ENCODE measurements around the gene ESPNL.
"Not testable (repeated sequence)": the region's sequence is repeated elsewhere in the genome, so short reads cannot be mapped to it uniquely, and the experiment has no call there.

The ESPNL gene

DNA sequence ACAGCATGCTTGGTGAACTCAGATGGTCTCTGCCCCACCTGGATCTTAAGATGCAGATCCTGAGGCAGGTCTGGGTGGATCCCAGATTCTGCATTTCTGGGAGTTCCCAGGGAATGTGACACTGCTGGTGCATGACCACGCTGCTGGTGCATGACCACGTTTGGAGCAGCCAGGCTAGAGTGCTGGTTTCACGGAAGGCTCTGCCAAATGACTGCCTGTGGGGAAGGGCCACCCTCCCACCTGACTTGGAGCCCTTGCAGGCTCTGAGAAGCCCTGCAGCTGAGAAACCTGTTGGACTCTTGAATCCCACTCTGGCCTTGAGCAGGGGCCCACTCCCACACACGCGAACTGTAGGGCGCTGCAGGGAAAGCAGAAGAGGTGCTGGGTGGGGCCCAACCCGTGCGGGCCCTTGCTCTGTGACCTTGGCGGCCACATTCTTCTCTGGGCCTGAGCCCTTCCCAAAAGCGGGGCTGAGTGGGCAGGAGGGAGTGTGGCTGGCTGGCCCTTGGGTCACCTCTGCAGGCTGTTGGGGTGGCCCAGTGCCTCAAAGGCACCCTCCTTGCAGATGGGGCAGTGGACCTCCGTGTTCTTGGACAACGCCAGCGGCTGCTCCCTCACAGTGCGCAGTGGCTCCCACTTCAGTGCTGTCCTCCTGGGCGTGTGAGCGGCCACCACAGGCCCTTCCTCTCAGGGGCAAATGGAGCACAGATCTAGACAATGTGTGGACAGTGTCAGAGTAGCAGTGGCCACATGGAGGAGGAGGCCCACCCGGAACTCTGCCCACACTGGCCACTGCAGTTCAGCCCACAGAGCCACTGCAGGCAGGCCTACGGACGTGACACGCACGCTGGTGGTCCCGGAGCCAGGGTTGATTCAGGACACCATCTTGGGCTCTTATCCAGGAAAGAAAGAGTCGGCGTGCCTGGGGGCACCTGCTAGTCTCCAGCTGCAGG lies 66.5 kb downstream of the ESPNL start:
- H3K4me3 ChIP-seq (ENCODE audit: low read depth, low read length), result no peak overlapping the region
- no peaks in the 10 kb centered on the region for H3K4me1 ChIP-seq (ENCODE audit: control insufficient read depth, insufficient read depth, low read length)
- H3K9me3 ChIP-seq (ENCODE audit: control insufficient read depth, insufficient read depth, low read length), result no peaks in the 10 kb centered on the region
- no peak overlapping the region for H3K9ac ChIP-seq (ENCODE audit: low read depth, low read length)
- H3K27me3 ChIP-seq (ENCODE audit: control insufficient read depth, insufficient read depth, low read length), result peaks cover 37% of the 10 kb centered on the region
- no peak overlapping the region for H3K27ac ChIP-seq (ENCODE audit: low read depth, low read length)
- H3K36me3 ChIP-seq (ENCODE audit: control insufficient read depth, insufficient read depth, low read length), result peaks cover 26% of the 10 kb centered on the region

DNA sequence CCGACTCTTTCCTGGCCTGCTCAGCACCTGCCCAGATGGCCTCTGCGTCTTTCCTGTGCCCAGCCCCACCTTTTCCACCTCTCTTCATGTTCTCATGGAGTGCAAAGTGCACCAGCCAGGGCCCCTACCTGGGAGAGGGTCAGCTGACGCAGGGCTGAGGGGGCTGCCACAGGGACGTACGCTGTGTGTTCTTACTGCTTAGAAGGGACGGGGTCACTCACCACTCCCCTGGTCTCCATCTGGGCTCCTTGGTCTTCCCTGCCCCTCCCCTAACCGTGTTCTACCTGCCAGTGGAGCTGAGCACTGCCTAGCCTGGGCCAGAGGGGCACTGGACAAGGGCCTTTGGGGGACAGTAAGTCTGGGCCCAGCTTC lies 67.2 kb downstream of the ESPNL start:
- Histone ChIP-seq H3K27ac (ENCODE audit: low read depth, low read length) (no peak overlapping the region), H3K27me3 (ENCODE audit: control insufficient read depth, insufficient read depth, low read length) (peaks cover 30% of the 10 kb centered on the region), H3K4me3 (ENCODE audit: low read depth, low read length) (no peak overlapping the region), H3K36me3 (ENCODE audit: control insufficient read depth, insufficient read depth, low read length) (peaks cover 30% of the 10 kb centered on the region), H3K4me1 (ENCODE audit: control insufficient read depth, insufficient read depth, low read length) (no peaks in the 10 kb centered on the region), H3K9me3 (ENCODE audit: control insufficient read depth, insufficient read depth, low read length) (no peaks in the 10 kb centered on the region), H3K9ac (ENCODE audit: low read depth, low read length) (no peak overlapping the region)

DNA sequence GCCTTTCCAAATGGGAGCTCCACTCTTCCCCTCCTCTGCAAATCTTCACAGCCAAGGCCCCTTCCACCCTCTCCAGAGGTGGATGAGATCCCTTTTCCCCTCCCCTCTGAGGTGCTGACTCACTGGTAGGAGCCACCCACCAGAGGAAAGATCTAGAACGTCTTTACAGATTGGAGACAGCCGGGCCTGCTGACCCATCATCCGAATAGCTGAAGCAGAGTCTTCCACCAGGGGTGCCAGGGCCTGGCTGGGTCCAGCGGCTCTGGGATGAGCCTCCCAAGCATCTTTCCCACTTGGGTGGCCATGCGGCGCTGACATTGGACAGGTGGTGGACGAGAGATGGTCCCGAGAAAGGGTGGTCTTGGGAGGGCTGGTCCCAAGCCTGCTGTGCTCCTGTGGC lies 67.6 kb downstream of the ESPNL start:
- Histone ChIP-seq H3K36me3 (ENCODE audit: control insufficient read depth, insufficient read depth, low read length) (peaks cover 35% of the 10 kb centered on the region), H3K27ac (ENCODE audit: low read depth, low read length) (no peak overlapping the region)

DNA sequence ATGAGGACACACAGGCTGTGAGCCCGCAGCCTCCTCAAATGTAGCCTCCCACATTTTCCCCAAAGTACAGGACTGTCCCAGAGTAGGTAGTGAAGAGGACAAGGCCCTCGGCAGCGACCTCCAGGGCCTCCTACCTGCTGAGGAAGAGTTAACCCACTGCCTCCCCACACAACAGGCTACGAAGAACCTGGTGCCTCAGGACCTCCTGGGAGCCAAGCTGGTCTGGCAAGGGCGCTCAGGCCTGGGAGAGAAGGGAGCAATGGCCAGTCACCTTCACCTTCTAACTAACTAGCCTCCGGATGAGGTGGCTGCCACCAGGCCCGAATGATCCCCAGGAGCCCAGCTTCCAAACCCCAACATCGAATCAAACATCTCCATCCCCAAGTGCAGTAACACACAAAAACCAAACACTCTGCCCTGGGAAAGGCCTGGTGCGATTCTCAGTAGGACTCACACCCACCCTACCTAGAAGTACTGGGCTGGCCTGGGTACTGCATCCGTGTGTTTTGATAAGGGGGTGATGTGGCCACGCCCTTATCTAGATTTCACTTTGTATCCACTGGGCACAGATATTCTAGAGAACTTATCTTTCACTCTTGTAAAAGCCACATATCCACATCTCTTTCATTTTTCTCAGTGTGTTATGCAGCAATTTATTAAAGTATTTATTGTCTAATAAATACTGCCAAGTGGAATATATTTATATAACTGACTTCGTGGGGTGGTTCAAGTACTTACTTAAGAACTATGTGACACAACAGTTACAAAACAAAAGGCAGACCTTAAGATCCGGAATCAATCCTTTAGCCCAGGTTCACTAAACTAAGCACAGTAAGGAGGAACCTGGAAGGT lies 68.3 kb downstream of the ESPNL start:
- Histone ChIP-seq H3K9me3 (ENCODE audit: control insufficient read depth, insufficient read depth, low read length) (no peaks in the 10 kb centered on the region), H3K4me1 (ENCODE audit: control insufficient read depth, insufficient read depth, low read length) (no peaks in the 10 kb centered on the region), H3K4me3 (ENCODE audit: low read depth, low read length) (no peak overlapping the region), H3K36me3 (ENCODE audit: control insufficient read depth, insufficient read depth, low read length) (peaks cover 41% of the 10 kb centered on the region), H3K27me3 (ENCODE audit: control insufficient read depth, insufficient read depth, low read length) (peaks cover 19% of the 10 kb centered on the region), H3K27ac (ENCODE audit: low read depth, low read length) (no peak overlapping the region), H3K9ac (ENCODE audit: low read depth, low read length) (no peak overlapping the region)

More for the DNA sequence above, 67.6 kb downstream of the ESPNL start:
- Histone ChIP-seq H3K4me1 (ENCODE audit: control insufficient read depth, insufficient read depth, low read length) (no peaks in the 10 kb centered on the region), H3K4me3 (ENCODE audit: low read depth, low read length) (no peak overlapping the region), H3K9me3 (ENCODE audit: control insufficient read depth, insufficient read depth, low read length) (no peaks in the 10 kb centered on the region), H3K27me3 (ENCODE audit: control insufficient read depth, insufficient read depth, low read length) (peaks cover 26% of the 10 kb centered on the region), H3K9ac (ENCODE audit: low read depth, low read length) (no peak overlapping the region)

DNA sequence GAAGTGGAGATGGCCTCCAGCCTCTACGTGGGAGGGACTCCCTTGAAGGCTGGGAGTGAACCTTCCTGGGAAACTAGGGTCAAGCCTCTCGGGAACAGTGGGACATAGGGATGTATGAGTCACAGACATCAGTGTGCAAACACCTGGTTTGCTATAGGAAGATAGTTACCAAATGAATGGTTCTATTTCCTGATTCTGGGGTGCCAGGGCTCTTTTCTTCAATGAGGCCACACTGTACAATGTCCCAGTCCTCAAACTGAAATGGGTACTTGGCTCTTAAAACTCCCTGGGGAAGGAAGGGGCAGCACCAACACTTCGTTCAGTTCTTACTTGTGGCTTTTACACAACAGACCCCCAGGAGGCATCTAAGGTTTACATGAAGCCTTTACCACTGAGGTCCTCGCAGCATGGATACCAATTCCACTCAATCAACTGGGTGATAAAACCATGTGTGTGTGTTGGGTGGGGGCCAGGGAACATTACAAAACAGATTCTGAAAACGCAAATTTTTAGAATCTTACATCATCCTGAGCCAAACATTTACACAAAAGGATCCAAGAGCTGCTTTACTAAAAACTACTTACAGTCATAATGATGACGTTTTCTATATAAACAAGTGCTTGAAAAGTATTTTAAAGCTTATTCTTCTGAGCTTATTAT lies 69.0 kb downstream of the ESPNL start:
- no peak overlapping the region for H3K27ac ChIP-seq (ENCODE audit: low read depth, low read length)
- no peak overlapping the region for H3K9ac ChIP-seq (ENCODE audit: low read depth, low read length)
- H3K9me3 ChIP-seq (ENCODE audit: control insufficient read depth, insufficient read depth, low read length), result no peaks in the 10 kb centered on the region
- peaks cover 12% of the 10 kb centered on the region for H3K27me3 ChIP-seq (ENCODE audit: control insufficient read depth, insufficient read depth, low read length)
- H3K36me3 ChIP-seq (ENCODE audit: control insufficient read depth, insufficient read depth, low read length), result peaks cover 47% of the 10 kb centered on the region
- no peaks in the 10 kb centered on the region for H3K4me1 ChIP-seq (ENCODE audit: control insufficient read depth, insufficient read depth, low read length)
- no peak overlapping the region for H3K4me3 ChIP-seq (ENCODE audit: low read depth, low read length)

DNA sequence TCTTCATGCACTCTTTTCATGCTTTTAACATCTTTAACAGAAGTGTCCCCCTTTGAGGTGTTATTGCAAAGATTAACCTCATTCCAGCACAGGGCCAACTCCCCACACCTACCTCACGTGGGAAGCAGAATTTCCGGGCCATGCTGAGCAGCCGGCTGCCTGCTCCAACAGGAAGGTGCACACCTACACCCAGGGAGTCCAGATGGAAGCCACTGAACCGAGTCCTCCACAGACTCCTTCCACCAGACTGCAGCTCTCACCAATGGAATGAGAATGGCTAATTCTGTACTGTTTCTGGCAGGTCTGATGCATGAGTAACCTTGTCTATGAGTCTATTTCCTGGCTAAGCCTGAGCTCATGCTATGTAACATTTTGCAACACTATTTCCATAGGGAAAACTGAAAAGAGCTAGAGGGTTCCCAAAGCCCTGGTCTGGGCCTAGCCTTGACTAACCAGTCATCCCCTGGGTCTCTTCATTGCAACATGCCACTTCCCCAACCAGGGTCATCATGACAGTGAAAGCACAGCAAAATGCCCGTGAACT lies 69.6 kb downstream of the ESPNL start:
- peaks cover 53% of the 10 kb centered on the region for H3K36me3 ChIP-seq (ENCODE audit: control insufficient read depth, insufficient read depth, low read length)
- peaks cover 8% of the 10 kb centered on the region for H3K27me3 ChIP-seq (ENCODE audit: control insufficient read depth, insufficient read depth, low read length)
- no peak overlapping the region for H3K9ac ChIP-seq (ENCODE audit: low read depth, low read length)
- H3K4me3 ChIP-seq (ENCODE audit: low read depth, low read length), result no peak overlapping the region
- no peak overlapping the region for H3K27ac ChIP-seq (ENCODE audit: low read depth, low read length)
- no peaks in the 10 kb centered on the region for H3K4me1 ChIP-seq (ENCODE audit: control insufficient read depth, insufficient read depth, low read length)
- no peaks in the 10 kb centered on the region for H3K9me3 ChIP-seq (ENCODE audit: control insufficient read depth, insufficient read depth, low read length)

DNA sequence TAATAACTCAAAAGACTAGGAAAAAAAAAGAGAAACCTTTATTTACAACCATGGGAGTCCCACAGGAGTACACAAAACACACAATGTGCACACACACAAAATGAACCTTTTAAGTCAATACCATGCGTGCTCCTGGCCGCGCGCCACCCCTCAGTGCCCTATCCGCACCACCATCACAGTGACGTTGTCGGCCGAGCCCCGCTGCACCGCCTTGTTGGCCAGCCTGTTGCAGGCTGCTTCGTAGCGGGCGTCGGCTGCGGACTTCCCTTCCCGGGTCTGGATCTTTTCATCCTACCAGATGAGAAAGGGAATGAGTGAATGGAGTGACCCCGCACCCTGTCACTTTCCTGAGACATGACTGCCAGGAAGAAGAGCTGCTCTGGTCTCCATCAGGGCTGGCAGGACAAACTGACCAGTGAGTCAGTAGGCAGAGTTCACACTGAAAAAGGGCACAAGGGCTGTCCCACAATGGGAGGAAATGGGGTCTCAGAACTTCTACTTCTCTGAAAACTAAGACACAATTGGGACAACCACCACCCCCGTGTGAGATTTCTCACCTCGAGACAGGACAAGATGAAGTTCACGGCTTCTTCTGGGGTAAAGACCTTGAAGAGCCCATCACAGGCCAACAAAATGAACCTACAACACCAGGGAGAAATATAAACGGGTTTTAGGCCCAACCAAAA lies 70.4 kb downstream of the ESPNL start:
- Histone ChIP-seq H3K27me3 (ENCODE audit: control insufficient read depth, insufficient read depth, low read length) (peaks cover under 1% of the 10 kb centered on the region; the same call in 1 of the 2 replicates), H3K4me1 (ENCODE audit: control insufficient read depth, insufficient read depth, low read length) (no peaks in the 10 kb centered on the region), H3K27ac (ENCODE audit: low read depth, low read length) (no peak overlapping the region), H3K4me3 (ENCODE audit: low read depth, low read length) (no peak overlapping the region), H3K9ac (ENCODE audit: low read depth, low read length) (no peak overlapping the region), H3K9me3 (ENCODE audit: control insufficient read depth, insufficient read depth, low read length) (no peaks in the 10 kb centered on the region), H3K36me3 (ENCODE audit: control insufficient read depth, insufficient read depth, low read length) (peaks cover 59% of the 10 kb centered on the region)

DNA sequence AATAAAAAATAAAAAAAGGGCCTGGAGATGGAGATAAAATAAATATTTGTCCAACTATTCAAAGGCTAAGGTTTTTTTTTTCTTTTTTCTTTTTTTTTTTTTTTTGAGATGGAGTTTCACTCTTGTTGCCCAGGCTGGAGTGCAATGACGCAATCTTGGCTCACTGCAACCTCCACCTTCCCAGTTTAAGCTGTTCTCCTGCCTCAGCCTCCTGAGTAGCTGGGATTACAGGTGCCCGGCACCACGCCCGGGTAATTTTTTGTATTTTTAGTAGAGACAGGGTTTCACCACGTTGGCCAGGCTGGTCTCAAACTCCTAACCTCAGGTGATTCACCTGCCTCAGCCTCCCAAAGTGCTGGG lies 70.9 kb downstream of the ESPNL start:
- not testable (repeated sequence) for H3K27me3 ChIP-seq (ENCODE audit: control insufficient read depth, insufficient read depth, low read length); H3K9ac ChIP-seq (ENCODE audit: low read depth, low read length); H3K9me3 ChIP-seq (ENCODE audit: control insufficient read depth, insufficient read depth, low read length); H3K27ac ChIP-seq (ENCODE audit: low read depth, low read length); H3K4me1 ChIP-seq (ENCODE audit: control insufficient read depth, insufficient read depth, low read length); H3K4me3 ChIP-seq (ENCODE audit: low read depth, low read length)
- H3K36me3 ChIP-seq (ENCODE audit: control insufficient read depth, insufficient read depth, low read length), result peaks cover 63% of the 10 kb centered on the region

DNA sequence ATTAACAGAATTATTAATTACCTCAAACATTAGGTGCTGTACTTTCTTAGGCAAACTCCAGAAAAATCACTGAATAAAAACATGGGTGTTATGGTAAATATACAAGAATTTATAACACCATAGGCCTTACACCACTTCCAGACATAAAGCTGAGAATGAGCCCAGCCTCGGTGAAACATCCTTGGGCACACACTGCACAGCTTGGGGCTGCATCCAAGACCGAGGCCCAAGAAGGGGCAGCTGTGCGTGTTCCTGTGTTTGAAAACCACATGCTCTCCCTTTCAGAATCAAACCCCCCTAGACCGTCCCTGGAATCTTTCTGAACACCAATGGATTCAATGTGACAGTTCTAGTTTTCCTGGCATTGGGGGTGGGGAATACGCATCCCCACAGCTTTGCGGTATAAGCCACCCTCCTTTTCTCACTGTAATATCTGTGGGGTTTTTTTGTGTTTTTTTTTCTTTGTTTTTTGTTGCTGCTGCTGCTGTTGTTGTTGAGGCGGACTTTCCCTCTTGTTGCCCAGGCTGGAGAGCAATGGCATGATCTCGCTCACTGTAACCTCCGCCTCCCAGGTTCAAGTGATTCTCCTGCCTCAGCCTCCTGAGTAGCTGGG lies 71.5 kb downstream of the ESPNL start:
- Histone ChIP-seq H3K9me3 (ENCODE audit: control insufficient read depth, insufficient read depth, low read length) (no peaks in the 10 kb centered on the region), H3K9ac (ENCODE audit: low read depth, low read length) (no peak overlapping the region), H3K4me1 (ENCODE audit: control insufficient read depth, insufficient read depth, low read length) (no peaks in the 10 kb centered on the region), H3K4me3 (ENCODE audit: low read depth, low read length) (no peak overlapping the region), H3K27me3 (ENCODE audit: control insufficient read depth, insufficient read depth, low read length) (no peaks in the 10 kb centered on the region), H3K36me3 (ENCODE audit: control insufficient read depth, insufficient read depth, low read length) (peaks cover 66% of the 10 kb centered on the region), H3K27ac (ENCODE audit: low read depth, low read length) (no peak overlapping the region)

DNA sequence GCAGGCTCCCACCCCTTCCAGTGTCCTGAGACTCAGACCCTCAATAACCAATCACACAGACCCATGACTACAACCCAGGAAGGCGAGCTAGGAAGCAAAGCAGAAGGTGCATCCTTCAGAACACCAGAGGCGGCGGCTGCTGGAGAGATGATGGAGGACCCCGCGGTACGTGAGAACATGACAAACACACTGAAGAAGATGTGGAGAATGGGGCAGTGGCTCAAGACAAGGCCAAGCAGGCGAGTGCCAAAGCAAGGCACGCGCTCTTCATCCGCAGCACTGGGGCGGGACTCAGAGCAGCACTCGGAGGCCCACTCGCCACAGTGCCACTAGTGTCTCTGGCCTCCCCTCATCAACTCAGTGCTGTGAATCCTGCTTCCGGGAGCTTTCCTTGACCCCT lies 72.3 kb downstream of the ESPNL start:
- Histone ChIP-seq H3K27ac (ENCODE audit: low read depth, low read length) (no peak overlapping the region), H3K36me3 (ENCODE audit: control insufficient read depth, insufficient read depth, low read length) (peaks cover 74% of the 10 kb centered on the region), H3K27me3 (ENCODE audit: control insufficient read depth, insufficient read depth, low read length) (no peaks in the 10 kb centered on the region), H3K9me3 (ENCODE audit: control insufficient read depth, insufficient read depth, low read length) (no peaks in the 10 kb centered on the region), H3K4me1 (ENCODE audit: control insufficient read depth, insufficient read depth, low read length) (no peaks in the 10 kb centered on the region), H3K4me3 (ENCODE audit: low read depth, low read length) (no peak overlapping the region), H3K9ac (ENCODE audit: low read depth, low read length) (no peak overlapping the region)
